Lower leg skin (tissue), 4 donors: Measurements from ENCODE around the gene KLK13. TPM values are rescaled to one million over a fixed set of nuclear protein-coding genes. Genes with fewer than 3 reads are reported as not detected.

ENCODE experiments used
- DNase-seq, 2 donors: peaks; one replicate each; pipeline ENCODE4 v3.0.0-alpha.2; 2019; ENCODE audit warnings: low spot score in 2 of 2
- H3K4me3 ChIP-seq: fragments of 200-600 bp; sonication (generic); 2 replicates; pipeline ENCODE4 v1.5.1; 2017; ENCODE audit warnings: mild to moderate bottlenecking, low read depth; ENCODE audit not compliant: poor library complexity, severe bottlenecking
- CTCF ChIP-seq, 3 donors: fragments of 450-650 bp; IDR thresholded peaks; one replicate each; pipeline ENCODE4 v1.5.1; 2016; ENCODE audit warnings: antibody characterized with exemption in 3 of 3, mild to moderate bottlenecking in 3 of 3, moderate library complexity in 2 of 3
- POLR2A ChIP-seq, 2 donors: fragments of 450-650 bp; IDR thresholded peaks; one replicate each; pipeline ENCODE4 v1.6.1; 2016 to 2017; ENCODE audit warnings: antibody characterized with exemption in 2 of 2, mild to moderate bottlenecking in 1 of 2, moderate library complexity in 1 of 2
- WGBS, 2 donors: methylation state at CpG; one replicate each; pipeline ENCODE4 v1.1.5; 2018; 5-methylcytosine and 5-hydroxymethylcytosine counted together
- intact Hi-C: fragments of 100-400 bp; cut with DNase I; formaldehyde crosslinking; loops from one replicate; pipeline ENCODE4 v1.15.0; 2023; ENCODE audit warnings: low total_unique reads
- total RNA-seq, 4 donors: library from RNA; depleted of rRNA; stranded (reverse); fragments of >200 nt; gene quantifications; one replicate each; pipeline ENCODE4 v1.1.0, GENCODE V29; 2016

KLK13 gene
- total RNA-seq, 4 donors from 2014 or later: 8.6 to 39.1 (median 9.5) TPM

GRCh38 chr19:51096473-51097165, 31.7 kb upstream of the KLK13 start:
- TF ChIP-seq CTCF (IDR thresholded peaks at IDR 0.05) (no peak), POLR2A (IDR thresholded peaks at IDR 0.05) (no peak)
- H3K4me3 ChIP-seq: no peak overlapping the region
- WGBS, 2 donors: 63 to 65% methylated on average over 6 of the region's 6 CpGs
- intact Hi-C loops: loop anchor here (5.0 kb wide), 1 partner anchor 79 kb away; the partner anchor contains the start of gene KLK10
- DNase-seq: no peak

- WGBS, 2 donors: 25 to 29% methylated on average over 12 to 15 of the region's 15 CpGs
- H3K4me3 ChIP-seq: no peak overlapping the region
- TF ChIP-seq POLR2A (IDR thresholded peaks at IDR 0.05) (no peak), CTCF (IDR thresholded peaks at IDR 0.05) (no peak)
- no peak for DNase-seq
- intact Hi-C loops: loop anchor here (5.0 kb wide), 1 partner anchor 77 kb away; the partner anchor contains the start of gene KLK10
Observed at GRCh38 chr19:51094696-51095279, 29.9 kb upstream of the KLK13 start.

- TF ChIP-seq CTCF (IDR thresholded peaks at IDR 0.05): no peak
- no peak for TF ChIP-seq POLR2A (IDR thresholded peaks at IDR 0.05)
- no peak for DNase-seq
- WGBS, 2 donors: 77 to 78% methylated on average over 22 of the region's 22 CpGs
- intact Hi-C loops: no loop called here
- no peak overlapping the region for H3K4me3 ChIP-seq
Observed at GRCh38 chr19:51093510-51094345, 28.8 kb upstream of the KLK13 start.

- TF ChIP-seq POLR2A (IDR thresholded peaks at IDR 0.05): no peak
- TF ChIP-seq CTCF (IDR thresholded peaks at IDR 0.05): no peak
- intact Hi-C loops: no loop called here
- no peak overlapping the region for H3K4me3 ChIP-seq
- no peak for DNase-seq
- WGBS, 2 donors: 72 to 83% methylated on average over 8 of the region's 8 CpGs
Observed at GRCh38 chr19:51093101-51093500, 28.2 kb upstream of the KLK13 start.

GRCh38 chr19:51091895-51092873, 27.3 kb upstream of the KLK13 start:
- TF ChIP-seq POLR2A (IDR thresholded peaks at IDR 0.05) (no peak), CTCF (IDR thresholded peaks at IDR 0.05) (no peak)
- intact Hi-C loops: no loop called here
- 41 to 42% methylated on average over 16 of the region's 16 CpGs for WGBS, 2 donors
- no peak overlapping the region for H3K4me3 ChIP-seq
- no peak for DNase-seq
